K562 (cell line): ENCODE results near the gene ZBTB48. TPM values are rescaled to one million over a fixed set of nuclear protein-coding genes. Genes with fewer than 3 reads are reported as not detected.

ENCODE experiments used
- BDP1 ChIP-seq: IDR thresholded peaks from 3 replicates; pipeline ENCODE4 v1.6.1; 2011; ENCODE audit not compliant: insufficient read length, insufficient read depth
- BRD4 ChIP-seq: fragments of 200-600 bp; sonication (generic); IDR thresholded peaks from 2 replicates; pipeline ENCODE4 v1.6.1; 2017; ENCODE audit warnings: inconsistent platforms
- CEBPG ChIP-seq, 3 experiments: fragments of 200-800 bp in 1 of 3; sonication (Bioruptor generic) in 1 of 3; sonication (generic) in 1 of 3; formaldehyde crosslinking in 1 of 3; IDR thresholded peaks in 2 of 3; conservative IDR thresholded peaks in 1 of 3; 2 replicates each; pipeline versions ENCODE4 v1.6.1 to v1.8.0; 2016 to 2022; ENCODE audit warnings: missing compliant biosample characterization in 2 of 3, missing genetic modification characterization in 2 of 3, mild to moderate bottlenecking in 1 of 3, missing genetic modification reagents in 1 of 3
- CHCHD3 ChIP-seq: fragments of 250-450 bp; sonication (Bioruptor Pico); IDR thresholded peaks from 2 replicates; pipeline ENCODE4 v2.1.2; 2022; ENCODE audit warnings: mild to moderate bottlenecking
- CTBP1 ChIP-seq: fragments of 450-650 bp; IDR thresholded peaks from 2 replicates; pipeline ENCODE4 v1.6.1; 2016; ENCODE audit warnings: borderline replicate concordance
- ESRRA ChIP-seq: fragments of 450-650 bp; IDR thresholded peaks from 2 replicates; pipeline ENCODE4 v1.6.1; 2014; ENCODE audit warnings: low read depth, mild to moderate bottlenecking, moderate library complexity, borderline replicate concordance
- ESRRB ChIP-seq: fragments of 250-450 bp; sonication (Bioruptor Pico); IDR thresholded peaks from 2 replicates; pipeline ENCODE4 v1.5.0; 2020; ENCODE audit warnings: mild to moderate bottlenecking, moderate library complexity, borderline replicate concordance
- FOXJ3 ChIP-seq: sonication (generic); formaldehyde crosslinking; IDR thresholded peaks from 2 replicates; pipeline ENCODE4 v1.4.0; 2020; ENCODE audit warnings: mild to moderate bottlenecking, missing genetic modification reagents
- FOXK1 ChIP-seq: sonication (generic); formaldehyde crosslinking; IDR thresholded peaks from 2 replicates; pipeline ENCODE4 v1.8.0; 2022; ENCODE audit warnings: missing genetic modification reagents, mild to moderate bottlenecking, borderline replicate concordance
- FUS ChIP-seq: fragments of 200-400 bp; formaldehyde crosslinking; optimal IDR thresholded peaks from 2 replicates; pipeline ENCODE3; 2017; ENCODE audit warnings: low read depth, low read length
- HDAC1 ChIP-seq, 2 experiments: fragments of 450-650 bp; IDR thresholded peaks; 2 replicates each; pipeline ENCODE4 v1.6.1; 2016 to 2017; ENCODE audit warnings: inconsistent platforms in 1 of 2, mild to moderate bottlenecking in 1 of 2, moderate library complexity in 1 of 2
- HNRNPH1 ChIP-seq: fragments of 200-400 bp; formaldehyde crosslinking; optimal IDR thresholded peaks from 2 replicates; pipeline ENCODE3; 2017; ENCODE audit warnings: low read depth, mild to moderate bottlenecking, low read length, moderate library complexity
- JUND ChIP-seq, 2 experiments: IDR thresholded peaks; 2 replicates in 1 of 2; 3 replicates in 1 of 2; pipeline ENCODE4 v1.6.1; 2011; ENCODE audit warnings: borderline replicate concordance in 2 of 2, low read depth in 2 of 2, low read length in 2 of 2, improper control_type of control experiment in 1 of 2, missing biosample characterization in 1 of 2, missing genetic modification characterization in 1 of 2, missing genetic modification reagents in 1 of 2
- KDM2B ChIP-seq: fragments of 250-450 bp; sonication (Bioruptor Pico); IDR thresholded peaks from 2 replicates; pipeline ENCODE4 v1.8.0; 2021; ENCODE audit warnings: mild to moderate bottlenecking, moderate library complexity
- KHSRP ChIP-seq: fragments of 450-650 bp; IDR thresholded peaks from 2 replicates; pipeline ENCODE4 v1.6.1; 2017
- MTA1 ChIP-seq: fragments of 450-650 bp; IDR thresholded peaks from 2 replicates; pipeline ENCODE4 v1.6.1; 2017; ENCODE audit warnings: borderline replicate concordance
- PHB ChIP-seq: fragments of 250-450 bp; sonication (Bioruptor Pico); IDR thresholded peaks from 2 replicates; pipeline ENCODE4 v1.5.0; 2021
- PHF8 ChIP-seq: fragments of 200-600 bp; sonication (generic); IDR thresholded peaks from 2 replicates; pipeline ENCODE4 v1.6.1; 2012; ENCODE audit warnings: mixed run types, mild to moderate bottlenecking, inconsistent platforms, low read length, moderate library complexity, borderline replicate concordance
- ZBTB17 ChIP-seq: fragments of 450-650 bp; formaldehyde crosslinking; IDR thresholded peaks from 2 replicates; pipeline ENCODE4 v1.4.0; 2020; ENCODE audit warnings: mild to moderate bottlenecking
- ZBTB26 ChIP-seq: fragments of 450-650 bp; formaldehyde crosslinking; IDR thresholded peaks from 2 replicates; pipeline ENCODE4 v1.4.0; 2022; ENCODE audit warnings: missing genetic modification characterization
- ZFX ChIP-seq: sonication (generic); formaldehyde crosslinking; IDR thresholded peaks from 2 replicates; pipeline ENCODE4 v1.8.0; 2022; ENCODE audit warnings: mild to moderate bottlenecking, missing genetic modification reagents, moderate library complexity
- ZNF224 ChIP-seq: sonication (generic); formaldehyde crosslinking; IDR thresholded peaks from 2 replicates; pipeline ENCODE4 v1.8.0; 2022; ENCODE audit warnings: mild to moderate bottlenecking, missing genetic modification reagents
- ZNF280B ChIP-seq: fragments of 250-450 bp; sonication (Bioruptor Pico); IDR thresholded peaks from 2 replicates; pipeline ENCODE4 v1.5.1; 2021; ENCODE audit warnings: mild to moderate bottlenecking
- ZNF431 ChIP-seq: sonication (generic); formaldehyde crosslinking; IDR thresholded peaks from 2 replicates; pipeline ENCODE4 v1.8.0; 2022; ENCODE audit warnings: mild to moderate bottlenecking, missing genetic modification reagents
- ZZZ3 ChIP-seq: fragments of 450-650 bp; IDR thresholded peaks from 2 replicates; pipeline ENCODE4 v1.6.1; 2016; ENCODE audit warnings: antibody characterized with exemption, mild to moderate bottlenecking, moderate library complexity
- polyA plus RNA-seq, 8 experiments: library from polyadenylated mRNA; depleted of rRNA in 4 of 8; stranded (reverse) in 5 of 8; unstranded in 3 of 8; fragments of >200 nt; fragmentation: Nextera tagmentation in 2 of 8; fragmentation: Illumina TruSeq in 1 of 8; extraction: Ambion mirVana in 2 of 8; extraction: Trizol in 1 of 8; gene quantifications; 2 replicates each; pipeline versions ENCODE4 v1.2.1 to v1.2.3, GENCODE V29; 2011 to 2014; ENCODE audit warnings: inconsistent platforms in 1 of 8, missing spikeins in 1 of 8
- total RNA-seq, 7 experiments: library from RNA; depleted of rRNA in 6 of 7; stranded (reverse); fragments of >200 nt in 6 of 7; fragmentation: Illumina TruSeq in 2 of 7; extraction: Trizol in 2 of 7; gene quantifications; 2 replicates each; pipeline versions ENCODE4 v1.2.1 to v1.2.3, GENCODE V29; 2011 to 2021; ENCODE audit warnings: low replicate concordance in 1 of 7
- TF ChIP-seq, protein P1 (sequence below): sonication (generic); formaldehyde crosslinking; IDR thresholded peaks from 2 replicates; pipeline ENCODE4 v1.8.0; 2022; ENCODE audit warnings: mild to moderate bottlenecking, low read depth, missing genetic modification reagents

ZBTB48 gene
- total and polyA plus RNA-seq, 9 of the 15 experiments (the other 6 are each of a cell fraction or from before 2014, with no cell fraction given) = 1.9 to 66.9 (median 29.5) TPM

GRCh38 chr1:6614929-6615785, 35.4 kb downstream of the ZBTB48 start (continued):
- TF ChIP-seq FOXK1 = no peak
- TF ChIP-seq PHF8 = peak; percentile 24; the same call in 1 of the 2 replicates
- TF ChIP-seq ZNF280B (CRISPR knock-in tag) = no peak
- TF ChIP-seq ZBTB26 = no peak
- TF ChIP-seq CHCHD3 (CRISPR knock-in tag) = no peak
- no peak for TF ChIP-seq JUND (IDR thresholded peaks at IDR 0.05; ENCODE audit: borderline replicate concordance, low read depth, low read length)
- TF ChIP-seq JUND (tag; IDR thresholded peaks at IDR 0.05; ENCODE audit: borderline replicate concordance, low read depth, low read length) = no peak
- no peak for TF ChIP-seq HNRNPH1
- no peak for TF ChIP-seq MTA1
- TF ChIP-seq, protein P1, sequence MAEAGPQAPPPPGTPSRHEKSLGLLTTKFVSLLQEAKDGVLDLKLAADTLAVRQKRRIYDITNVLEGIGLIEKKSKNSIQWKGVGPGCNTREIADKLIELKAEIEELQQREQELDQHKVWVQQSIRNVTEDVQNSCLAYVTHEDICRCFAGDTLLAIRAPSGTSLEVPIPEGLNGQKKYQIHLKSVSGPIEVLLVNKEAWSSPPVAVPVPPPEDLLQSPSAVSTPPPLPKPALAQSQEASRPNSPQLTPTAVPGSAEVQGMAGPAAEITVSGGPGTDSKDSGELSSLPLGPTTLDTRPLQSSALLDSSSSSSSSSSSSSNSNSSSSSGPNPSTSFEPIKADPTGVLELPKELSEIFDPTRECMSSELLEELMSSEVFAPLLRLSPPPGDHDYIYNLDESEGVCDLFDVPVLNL (CRISPR knock-in tag) = no peak
- TF ChIP-seq ZZZ3 = no peak
- TF ChIP-seq KDM2B (CRISPR knock-in tag) = peak; percentile 78; the same call in 1 of the 2 replicates
- TF ChIP-seq BDP1 = no peak
- no peak for TF ChIP-seq CTBP1
- no peak for TF ChIP-seq HDAC1 (IDR thresholded peaks at IDR 0.05)
- TF ChIP-seq KHSRP = no peak
- TF ChIP-seq ZBTB17 (CRISPR knock-in tag) = no peak
- no peak for TF ChIP-seq ESRRA
- TF ChIP-seq ZNF431 (CRISPR knock-in tag) = no peak
- no peak for TF ChIP-seq FOXJ3 (CRISPR knock-in tag)
- peak; percentile 56; the same call in 1 of the 2 replicates for TF ChIP-seq ZFX
- TF ChIP-seq PHB (CRISPR knock-in tag) = no peak
- peak; percentile 8 for TF ChIP-seq FUS
- no peak for TF ChIP-seq ESRRB (CRISPR knock-in tag)
- no peak for TF ChIP-seq ZNF224 (CRISPR knock-in tag)
- TF ChIP-seq CEBPG (CRISPR knock-in tag; IDR thresholded peaks at IDR 0.05) = no peak
- no peak for TF ChIP-seq CEBPG (tag; conservative IDR thresholded peaks at IDR 0.05 in 1 of 2, IDR thresholded peaks at IDR 0.05 in 1 of 2)
- TF ChIP-seq BRD4 = no peak
